ENCODE data around the gene LRMDA.

DNA sequence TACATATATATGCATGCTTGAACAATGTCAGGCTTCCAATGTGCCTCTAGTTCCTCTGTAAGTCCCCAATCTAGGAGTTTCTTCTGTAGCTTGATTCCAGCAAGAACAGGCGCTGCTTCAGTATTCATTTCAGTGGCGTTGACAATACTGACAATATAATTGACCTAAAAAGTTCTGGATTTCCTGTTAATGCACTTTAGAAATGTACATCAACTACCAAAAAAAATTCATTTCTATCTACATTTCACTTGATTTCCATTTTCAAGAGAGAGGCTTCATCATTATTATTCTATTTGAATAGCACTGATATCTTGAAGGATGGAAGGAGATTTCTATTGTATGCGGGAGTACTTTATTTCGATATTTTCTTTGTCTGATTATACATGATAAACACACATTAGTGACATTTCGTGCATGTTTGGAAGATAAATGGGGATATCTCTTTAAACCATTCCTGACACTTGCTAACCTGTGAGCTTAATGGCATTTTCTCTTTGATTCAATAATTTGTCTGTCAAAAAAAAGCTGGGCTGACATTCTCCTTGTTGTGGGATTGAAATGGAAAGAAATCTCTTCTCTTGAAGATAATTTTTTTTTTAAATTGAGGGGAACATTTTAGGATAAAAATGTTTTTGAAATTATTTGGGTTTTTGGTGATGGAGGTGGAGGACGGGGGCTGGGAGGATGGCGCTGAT, 568.2 kb downstream of the LRMDA start:
- TF ChIP-seq CTCF (IDR thresholded peaks at IDR 0.05; ENCODE audit: insufficient read depth, low read length, poor library complexity, severe bottlenecking) (no peak), EZH2phosphoT487 (conservative IDR thresholded peaks at IDR 0.05; ENCODE audit: low read length) (no peak)

Measured in SU-DHL-6 (cell line).